GM11168 (cell line): ENCODE data around the gene FIG4.
"Not testable (repeated sequence)": the region's sequence is repeated elsewhere in the genome, so short reads cannot be mapped to it uniquely, and the experiment has no call there.

Experiments used
- in situ Hi-C: fragments of 300-500 bp; cut with MboI; formaldehyde crosslinking; loops from one replicate; pipeline ENCODE4 v1.12.0; 2022; ENCODE audit warnings: low sequenced_read_pairs; ENCODE audit not compliant: unreplicated experiment

Gene FIG4

DNA sequence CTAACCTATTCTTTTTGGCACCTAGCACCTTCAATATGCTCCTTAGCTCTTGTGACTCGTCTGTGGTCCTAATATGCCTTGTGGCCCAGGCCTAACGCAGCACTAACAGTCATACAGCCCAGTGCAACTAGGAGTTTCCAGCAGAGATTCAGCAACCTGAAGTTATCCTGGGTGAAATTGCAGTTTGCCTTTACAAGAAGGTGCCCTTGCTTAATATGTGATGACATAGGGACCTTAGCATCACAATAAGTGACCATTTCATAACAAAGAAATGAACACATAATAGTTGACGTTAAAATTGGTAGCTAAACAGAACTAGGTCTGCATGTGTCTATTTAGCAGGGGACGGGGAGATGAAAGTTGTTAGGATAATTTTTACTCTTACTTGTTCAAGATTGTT, 10.1 kb downstream of the FIG4 start:
- in situ Hi-C loops: loop anchor here (10.0 kb wide), 1 partner anchor 694 kb away; no protein-coding TSS in a partner anchor

DNA sequence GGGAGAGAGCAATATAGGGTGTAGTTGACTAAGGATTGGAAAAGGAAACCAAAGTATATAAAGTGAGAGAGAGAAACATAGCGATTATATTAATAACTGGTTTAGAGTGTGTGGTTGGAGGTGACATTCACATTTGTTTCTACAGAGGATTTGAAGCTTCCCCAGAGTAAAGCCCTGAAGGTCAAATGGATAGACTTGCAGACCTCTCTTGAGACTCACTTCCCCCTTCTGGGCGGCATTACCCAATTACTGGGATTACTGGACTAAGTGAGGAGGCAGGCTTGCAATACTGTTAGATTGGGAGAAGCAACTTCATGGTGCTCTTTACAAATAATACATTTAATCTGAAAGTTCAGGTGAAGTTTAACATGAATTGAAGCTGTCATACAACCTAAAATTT, 10.7 kb downstream of the FIG4 start:
- in situ Hi-C loops: loop anchor here (10.0 kb wide), 1 partner anchor 693 kb away; no protein-coding TSS in a partner anchor

DNA sequence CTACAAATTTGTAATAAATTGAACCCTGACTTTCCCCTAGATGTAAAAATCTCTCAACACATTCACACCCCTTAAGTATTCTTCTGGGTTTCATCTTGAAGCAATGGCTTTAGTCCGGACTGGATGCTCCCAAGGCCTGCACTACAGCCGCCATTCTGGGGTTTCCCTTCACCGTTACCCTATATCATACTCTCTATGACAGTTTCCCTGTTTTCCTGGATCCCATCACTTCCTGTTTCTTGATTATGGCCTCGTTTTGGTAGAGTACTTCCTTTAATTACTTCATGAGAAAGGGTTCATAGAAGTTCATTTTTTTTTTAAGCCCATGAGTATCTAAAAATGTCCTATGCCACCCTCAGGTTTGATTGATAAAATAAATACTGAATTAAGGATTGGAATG, 11.7 kb downstream of the FIG4 start:
- in situ Hi-C loops: loop anchor here (10.0 kb wide), 1 partner anchor 692 kb away; no protein-coding TSS in a partner anchor

DNA sequence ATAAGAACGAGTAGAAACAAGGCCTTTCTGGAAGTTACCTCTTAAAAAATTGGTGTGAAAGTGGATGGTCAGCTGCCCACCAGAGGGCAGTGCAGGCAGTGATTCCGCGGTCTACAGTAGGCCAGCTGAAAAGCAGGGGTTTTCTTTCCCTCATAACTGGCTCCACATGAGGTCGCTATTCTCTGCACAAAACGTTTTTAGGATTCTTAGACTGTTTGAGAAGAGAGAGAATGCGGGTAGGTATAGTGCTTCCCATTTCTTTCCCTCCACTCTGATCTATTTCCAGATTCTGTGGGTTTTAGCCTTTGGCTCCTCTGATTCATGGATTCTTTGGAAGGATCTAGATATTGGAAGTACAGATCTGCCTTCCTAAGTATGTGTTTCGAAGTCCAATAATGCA, 14.2 kb downstream of the FIG4 start:
- in situ Hi-C loops: loop anchor here (10.0 kb wide), 1 partner anchor 690 kb away; no protein-coding TSS in a partner anchor

DNA sequence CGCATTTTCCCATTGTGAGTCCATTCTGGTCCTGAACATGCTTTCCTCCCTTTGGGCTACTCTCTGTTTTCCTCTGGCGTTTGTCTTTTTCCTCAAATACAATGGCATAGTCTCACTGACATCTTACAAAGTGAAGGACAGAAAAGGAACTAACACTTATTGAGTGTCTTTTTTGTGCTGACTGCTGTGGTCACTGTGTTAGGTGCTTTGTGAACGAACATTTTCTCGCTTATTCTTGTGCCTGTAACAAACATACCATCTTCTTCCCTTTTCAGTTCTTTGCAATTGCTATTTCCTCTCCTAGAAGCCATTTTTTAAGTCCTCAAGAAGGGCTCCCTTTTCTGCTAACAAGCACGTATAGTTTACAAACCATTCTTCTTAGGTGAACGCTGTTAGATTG, 15.4 kb downstream of the FIG4 start:
- in situ Hi-C loops: loop anchor here (10.0 kb wide), 1 partner anchor 688 kb away; no protein-coding TSS in a partner anchor

DNA sequence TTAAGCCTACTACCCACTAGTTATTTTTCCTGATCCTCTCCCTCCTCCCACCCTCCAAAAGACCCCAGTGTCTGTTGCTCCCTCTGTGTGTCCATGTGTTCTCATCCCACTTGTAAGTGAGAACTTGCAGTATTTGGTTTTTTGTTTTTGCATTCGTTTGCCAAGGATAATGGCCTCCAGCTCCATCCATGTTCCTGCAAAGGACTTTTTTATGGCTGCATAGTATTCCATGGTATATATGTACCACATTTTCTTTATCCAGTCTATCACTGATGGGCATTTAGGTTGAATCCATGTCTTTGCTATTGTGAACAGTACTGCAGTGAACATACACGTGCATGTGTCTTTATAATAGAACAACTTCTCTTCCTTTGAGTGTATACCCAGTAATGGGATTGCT, 17.0 kb downstream of the FIG4 start:
- in situ Hi-C loops: loop anchor here (10.0 kb wide), 1 partner anchor 687 kb away; no protein-coding TSS in a partner anchor

DNA sequence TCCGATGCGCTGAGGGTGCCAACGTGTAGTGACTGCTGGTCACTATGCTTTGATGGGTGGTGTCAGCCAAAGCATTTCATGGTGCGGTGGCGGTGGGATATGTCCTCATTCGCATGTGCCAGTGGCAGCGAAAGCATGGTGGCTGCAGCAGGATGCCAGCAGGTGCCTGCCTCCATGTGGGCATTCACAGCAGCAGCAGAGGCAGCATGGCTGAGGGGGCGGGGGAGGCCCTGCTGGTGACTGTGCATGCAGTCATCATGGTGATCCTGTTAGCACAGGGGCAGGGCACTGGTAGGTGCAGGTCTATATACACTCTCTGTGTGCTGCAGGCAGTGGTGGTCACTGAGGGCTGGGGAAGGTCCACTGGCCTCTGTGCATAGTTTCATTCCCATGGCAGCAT, 22.0 kb downstream of the FIG4 start:
- in situ Hi-C loops: loop anchor here (10.0 kb wide), 1 partner anchor 322 kb away; no protein-coding TSS in a partner anchor

DNA sequence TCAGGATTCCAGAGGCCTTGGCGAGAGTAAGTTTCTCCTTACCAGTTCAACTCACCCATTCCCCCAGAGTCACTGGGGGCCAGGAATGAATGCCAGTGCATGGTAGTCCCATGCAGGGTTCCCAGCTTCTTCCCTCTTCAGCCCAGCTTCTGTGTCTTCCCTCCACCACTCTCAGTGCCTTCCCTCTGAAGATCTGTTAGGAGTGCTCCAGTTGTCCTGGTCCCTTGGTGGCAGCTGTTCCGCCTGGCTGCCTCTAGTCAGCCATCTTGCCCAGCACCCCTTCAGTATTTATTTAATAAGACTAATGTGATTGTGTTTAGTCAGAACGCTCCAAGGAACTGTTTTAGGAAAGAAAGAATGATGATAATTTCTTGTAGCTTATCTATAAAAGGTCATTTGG, 23.1 kb downstream of the FIG4 start:
- in situ Hi-C loops: loop anchor here (10.0 kb wide), 1 partner anchor 321 kb away; no protein-coding TSS in a partner anchor

DNA sequence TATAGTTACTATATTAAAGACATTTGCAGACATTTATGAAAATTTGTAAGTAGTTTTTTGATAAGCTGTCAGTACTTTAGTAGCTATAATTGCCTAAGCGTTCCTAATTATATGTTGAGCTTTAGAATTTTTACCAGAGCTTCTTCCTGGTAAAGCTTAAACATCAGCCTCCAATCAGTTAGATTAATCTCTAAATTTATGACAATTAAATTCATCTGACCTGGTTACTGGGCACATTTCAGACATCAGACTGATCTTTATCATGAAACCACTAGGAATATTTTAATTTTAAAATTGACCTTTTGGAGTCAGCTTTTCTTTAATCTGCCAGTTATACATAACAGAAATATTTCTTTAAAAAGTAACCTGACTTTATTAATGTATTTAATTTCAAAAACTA, 23.5 kb downstream of the FIG4 start:
- in situ Hi-C loops: loop anchor here (10.0 kb wide), 1 partner anchor 320 kb away; no protein-coding TSS in a partner anchor

DNA sequence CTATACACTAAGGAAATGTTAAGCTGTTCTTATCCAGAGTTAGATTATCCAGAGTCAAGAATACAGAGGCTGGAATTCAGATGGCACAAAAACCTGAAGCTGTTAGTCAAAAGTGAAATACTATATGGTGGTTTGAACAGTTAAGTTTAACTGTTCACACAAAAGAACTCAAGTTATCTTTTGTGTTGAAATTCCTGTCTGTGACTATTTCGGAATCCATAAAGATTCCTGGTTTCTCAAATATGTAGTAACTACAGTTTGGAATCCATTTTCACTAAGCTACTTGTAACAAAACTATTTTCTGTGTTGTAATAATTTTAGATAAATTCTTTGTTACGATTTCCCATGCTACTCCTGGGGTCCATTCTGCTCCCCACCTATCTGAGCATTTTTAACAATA, 24.5 kb downstream of the FIG4 start:
- in situ Hi-C loops: loop anchor here (10.0 kb wide), 1 partner anchor 319 kb away; no protein-coding TSS in a partner anchor

DNA sequence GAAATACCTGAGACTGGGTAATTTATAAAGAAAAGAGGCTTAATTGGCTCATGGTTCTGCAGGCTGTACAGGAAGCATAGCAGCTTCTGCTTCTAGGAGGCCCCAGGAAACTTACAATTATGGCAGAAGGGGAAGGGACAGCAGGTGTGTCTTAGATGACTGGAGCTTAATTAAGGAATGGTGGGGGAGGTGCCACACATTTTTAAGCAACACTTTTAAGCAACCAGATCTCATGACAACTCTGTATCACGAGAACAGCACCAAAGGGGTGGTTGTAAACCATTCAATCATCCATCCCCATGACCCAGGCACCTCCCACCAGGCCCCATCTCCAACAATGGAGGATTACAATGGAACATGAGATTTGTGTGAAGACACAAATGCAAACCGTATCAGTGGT, 26.9 kb downstream of the FIG4 start:
- in situ Hi-C loops: loop anchor here (10.0 kb wide), 1 partner anchor 317 kb away; no protein-coding TSS in a partner anchor

DNA sequence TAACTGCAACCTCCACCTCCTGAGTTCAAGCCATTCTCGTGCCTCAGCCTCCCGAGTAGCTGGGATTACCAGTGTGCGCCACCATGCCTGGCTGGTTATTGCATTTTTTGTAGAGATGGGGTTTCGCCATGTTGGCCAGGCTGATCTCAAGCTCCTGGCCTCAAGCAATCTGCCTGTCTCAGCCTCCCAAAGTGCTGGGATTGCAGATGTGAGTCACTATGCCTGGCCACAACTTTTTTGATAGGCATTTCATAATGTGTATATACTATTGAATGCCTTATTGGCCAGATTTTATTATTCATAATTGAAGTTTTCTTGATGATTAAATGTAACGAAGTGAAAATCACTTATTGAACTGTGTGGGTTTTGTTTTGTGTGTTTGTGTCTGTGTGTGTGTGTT, 27.9 kb downstream of the FIG4 start:
- in situ Hi-C loops: loop anchor here (10.0 kb wide), 1 partner anchor 316 kb away; no protein-coding TSS in a partner anchor

DNA sequence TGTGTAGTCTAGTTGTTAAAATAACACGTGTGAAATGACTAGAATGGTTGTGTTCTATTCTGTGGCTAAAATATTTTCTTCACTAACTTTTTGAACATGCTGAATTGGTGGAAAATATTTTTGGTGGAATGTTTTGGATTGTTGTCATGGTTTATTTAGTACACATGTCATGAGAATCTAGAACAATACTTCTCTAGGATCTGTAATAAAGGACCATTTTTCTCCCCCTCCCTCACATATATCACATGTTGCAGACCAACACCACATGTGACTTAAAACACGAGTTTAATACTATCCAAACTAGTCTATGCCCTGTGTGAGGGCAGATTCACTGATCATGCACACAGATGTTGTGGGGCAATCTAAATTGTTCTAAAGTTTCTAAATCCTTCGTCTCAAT, 29.2 kb downstream of the FIG4 start:
- in situ Hi-C loops: no loop called here

DNA sequence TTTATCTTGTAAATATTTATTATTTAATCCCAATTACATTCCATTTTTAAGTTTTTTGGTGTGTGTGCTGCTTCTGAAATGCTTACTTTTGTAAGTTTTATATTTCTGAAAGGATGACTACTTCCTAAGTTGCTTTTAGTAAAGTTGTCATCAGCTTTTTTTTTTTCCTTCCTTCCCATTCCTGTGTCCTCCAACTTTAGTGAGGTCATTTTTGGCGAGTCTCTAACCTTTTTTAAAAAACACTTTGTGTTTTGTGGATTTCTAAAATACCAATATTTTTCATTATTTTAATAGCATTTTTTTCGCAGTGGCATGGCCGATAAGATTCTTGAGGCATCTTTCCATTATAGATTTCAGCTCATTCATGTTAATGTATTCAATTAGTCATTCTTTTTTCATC, 30.9 kb downstream of the FIG4 start:
- in situ Hi-C loops: no loop called here

DNA sequence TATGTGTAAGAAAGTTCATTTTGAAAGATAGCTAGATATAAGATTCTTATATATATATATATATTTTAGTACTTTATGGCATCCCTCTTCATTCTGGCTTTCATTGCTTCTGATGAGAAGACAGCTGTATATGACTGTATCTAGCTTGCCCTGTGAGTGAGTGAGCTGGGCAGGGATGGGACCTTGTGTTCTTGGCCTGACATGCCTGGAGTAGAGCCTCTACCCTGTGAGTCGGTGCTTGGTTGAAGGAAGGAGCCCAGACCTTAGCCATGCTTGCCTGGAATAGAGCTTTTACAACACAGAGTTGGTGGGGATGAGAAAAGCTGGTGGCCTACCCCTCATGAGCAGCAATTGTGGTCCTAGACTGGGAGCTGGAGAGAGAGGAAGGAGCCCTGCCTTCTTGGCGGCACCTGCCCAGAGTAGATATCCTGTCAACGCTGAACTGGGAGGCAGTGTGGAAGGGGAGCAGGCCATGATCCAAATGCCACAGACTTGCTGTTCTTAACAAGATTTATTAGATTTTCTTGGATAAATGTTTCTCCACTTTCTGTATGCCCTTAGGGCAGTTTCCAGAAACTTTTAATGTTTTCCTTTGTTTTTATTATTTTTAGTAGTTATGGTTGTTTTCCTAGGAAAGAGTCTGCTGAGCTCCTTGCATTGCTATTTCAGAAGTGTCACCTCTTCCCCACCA, 31.6 kb downstream of the FIG4 start:
- in situ Hi-C loops: no loop called here

DNA sequence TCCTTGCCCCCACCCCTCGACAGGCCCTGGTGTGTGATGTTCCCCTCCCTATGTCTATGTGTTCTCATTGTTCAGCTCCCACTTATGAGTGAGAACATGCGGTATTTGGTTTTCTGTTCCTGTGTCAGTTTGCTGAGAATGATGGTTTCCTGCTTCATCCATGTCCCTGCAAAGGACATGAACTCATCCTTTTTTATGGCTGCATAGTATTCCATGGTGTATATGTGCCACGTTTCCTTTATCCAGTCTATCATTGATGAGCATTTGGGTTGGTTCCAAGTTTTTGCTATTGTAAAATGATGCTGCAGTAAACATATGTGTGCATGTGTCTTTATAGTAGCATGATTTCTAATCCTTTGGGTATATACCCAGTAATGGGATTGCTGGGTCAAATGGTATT, 34.2 kb downstream of the FIG4 start:
- in situ Hi-C loops: not testable (repeated sequence)

DNA sequence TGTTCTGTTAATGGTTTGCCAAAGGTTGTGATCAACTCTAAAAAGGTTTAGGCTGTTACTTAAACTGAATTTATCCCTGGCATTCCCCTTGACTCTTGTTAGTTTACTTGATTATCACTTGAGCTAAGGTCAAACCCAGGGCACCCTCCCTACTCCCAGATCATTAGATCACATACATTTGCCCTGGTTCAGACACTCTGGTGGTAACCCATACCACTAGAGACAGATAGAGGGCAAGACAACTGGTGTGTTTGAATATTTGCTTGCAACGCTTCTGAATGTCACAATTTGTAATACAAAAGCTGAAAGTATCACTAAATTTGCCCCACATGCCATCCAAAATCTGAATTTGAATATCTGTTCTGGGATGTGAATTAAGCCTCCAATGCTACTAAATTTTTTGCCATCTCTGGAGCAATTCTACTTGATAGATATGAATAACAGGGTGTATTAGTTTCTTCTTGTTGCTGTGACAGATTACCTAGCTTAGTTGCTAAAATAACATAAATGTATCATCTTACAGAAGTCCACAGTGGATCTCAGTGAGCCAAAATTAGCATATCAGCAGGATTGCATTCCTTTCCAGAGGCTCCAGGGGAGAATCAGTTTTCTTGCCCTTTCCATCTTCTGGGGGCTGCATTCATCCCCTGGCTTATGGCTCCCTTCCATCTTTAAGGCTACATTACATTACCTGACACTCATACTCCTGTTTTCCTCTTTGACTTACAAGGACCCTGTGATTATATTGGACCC, 45.4 kb downstream of the FIG4 start:
- in situ Hi-C loops: no loop called here

DNA sequence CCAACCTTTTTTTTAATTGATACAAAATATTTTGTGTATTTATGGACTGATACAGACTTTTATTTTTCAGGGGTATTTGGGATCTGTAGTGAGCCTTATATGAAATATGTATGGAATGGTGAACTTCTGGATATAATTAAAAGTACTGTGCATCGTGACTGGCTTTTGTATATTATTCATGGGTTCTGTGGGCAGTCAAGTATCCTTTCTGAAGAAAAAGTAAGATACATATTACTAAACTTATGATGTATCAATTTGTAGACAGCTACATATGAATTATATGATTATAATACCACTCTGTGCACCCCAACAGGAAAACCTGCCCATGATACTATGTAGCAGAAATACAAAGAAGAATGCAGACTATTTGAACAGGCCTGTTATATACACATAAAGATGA, 47.2 kb downstream of the FIG4 start:
- in situ Hi-C loops: no loop called here

DNA sequence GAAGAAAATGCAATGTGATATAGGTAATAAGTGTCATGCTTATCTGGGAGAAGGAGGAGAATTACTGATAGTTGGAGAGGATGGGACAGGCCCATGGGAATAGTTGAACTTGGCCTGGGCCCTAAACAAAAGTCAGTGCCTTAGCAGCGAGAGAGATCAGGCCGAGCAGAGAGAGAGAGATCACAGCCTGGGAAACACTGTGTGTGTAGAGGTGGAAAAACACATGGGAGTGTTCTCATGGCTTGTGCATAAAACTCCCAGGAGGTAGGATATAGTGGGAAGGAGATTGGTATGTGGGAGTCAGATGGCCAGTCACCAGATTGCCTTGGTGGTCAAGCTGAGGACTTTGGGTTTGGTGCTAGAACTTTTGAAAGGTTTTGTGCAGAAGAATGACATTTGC, 47.6 kb downstream of the FIG4 start:
- in situ Hi-C loops: no loop called here

DNA sequence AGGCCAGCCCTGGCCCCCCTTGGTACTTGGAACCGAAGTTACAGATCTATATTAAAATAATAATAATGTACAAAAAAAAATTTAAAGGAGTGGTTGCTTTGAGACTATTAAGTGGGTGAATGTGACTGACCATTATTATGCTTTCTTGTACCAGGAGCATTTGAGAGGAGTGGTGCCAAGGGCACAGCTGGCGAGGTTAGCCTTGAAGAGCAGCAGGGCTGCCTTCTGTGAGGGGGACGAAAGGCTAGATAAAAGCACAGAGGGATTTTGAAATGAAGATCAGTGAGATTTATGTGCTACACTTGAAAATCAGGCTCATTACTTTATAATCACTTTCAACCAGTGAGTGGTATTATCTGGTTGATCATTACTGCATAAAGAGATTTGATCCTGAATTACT, 48.6 kb downstream of the FIG4 start:
- in situ Hi-C loops: no loop called here

DNA sequence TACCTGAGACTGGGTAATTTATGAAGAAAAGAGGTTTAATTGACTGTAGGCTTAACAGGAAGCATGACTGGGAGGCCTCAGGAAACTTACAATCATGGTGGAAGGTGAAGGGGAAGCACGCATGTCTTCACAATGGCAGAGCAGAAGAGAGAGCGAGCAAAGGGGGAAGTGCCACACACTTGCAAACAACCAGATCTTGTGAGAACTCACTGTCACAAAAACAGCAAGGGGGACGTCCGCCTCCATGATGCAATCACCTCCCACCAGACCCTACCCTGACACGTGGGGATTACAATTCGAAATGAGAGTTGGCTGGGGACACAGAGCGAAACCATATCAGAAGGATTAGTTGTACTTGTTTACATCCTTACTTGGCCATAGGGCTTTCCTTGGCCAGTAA, 49.7 kb downstream of the FIG4 start:
- in situ Hi-C loops: no loop called here
